B cell (primary cell): ENCODE results near the gene TMEM158. TPM values are rescaled to one million over a fixed set of nuclear protein-coding genes. Genes with fewer than 3 reads are reported as not detected.

Source experiments
- ATAC-seq: fragments of 200-7000 bp; cut with Tn5 transposase; one replicate; pipeline ENCODE4 v1.10.0; 2021; ENCODE audit warnings: low read depth, mild to moderate bottlenecking, moderate number of reproducible peaks, moderate library complexity
- CTCF ChIA-PET: fragments of 350-600 bp; sonication (Branson Sonifier 250); formaldehyde crosslinking; loops from one replicate; lab custom pipeline; 2021; ENCODE audit warnings: antibody characterized with exemption, inconsistent platforms; lab: Charles Lee
- POLR2A ChIA-PET: fragments of 350-600 bp; sonication (Branson Sonifier 250); formaldehyde crosslinking; loops from one replicate; lab custom pipeline; 2021; ENCODE audit warnings: antibody characterized with exemption; lab: Charles Lee
- DNase-seq: peaks from one replicate; pipeline ENCODE4 v3.0.0; 2013
- H2AFZ ChIP-seq: 2 replicates; pipeline ENCODE4 v1.6.1; 2012; ENCODE audit warnings: mild to moderate bottlenecking, low read depth, low read length; ENCODE audit not compliant: insufficient read depth, poor library complexity, severe bottlenecking
- H3K27ac ChIP-seq, 2 donors: 1 replicate in 1 of 2; 2 replicates in 1 of 2; pipeline ENCODE4 v1.5.1; 2012 to 2013; ENCODE audit warnings: low read length in 2 of 2, mild to moderate bottlenecking in 2 of 2, moderate library complexity in 1 of 2
- H3K27me3 ChIP-seq, 4 experiments: fragments of 200-600 bp in 1 of 4; sonication (generic) in 1 of 4; replicated peaks in 1 of 4; 1 replicate in 2 of 4; 2 replicates in 2 of 4; pipeline versions ENCODE4 v1.6.1 to v1.7.0; 2013 to 2016; ENCODE audit warnings: low read length in 3 of 4, mild to moderate bottlenecking in 2 of 4, mixed read lengths in 1 of 4, moderate library complexity in 1 of 4; ENCODE audit not compliant: insufficient read depth in 4 of 4, control insufficient read depth in 3 of 4; ENCODE audit errors: control extremely low read depth in 1 of 4
- H3K36me3 ChIP-seq, 2 experiments: replicated peaks in 1 of 2; 1 replicate in 1 of 2; 2 replicates in 1 of 2; pipeline versions ENCODE4 v1.6.1 to v1.7.1; 2013; ENCODE audit warnings: low read length in 1 of 2; ENCODE audit not compliant: insufficient read depth in 2 of 2, control insufficient read depth in 1 of 2; ENCODE audit errors: control extremely low read depth in 1 of 2, extremely low read depth in 1 of 2
- H3K4me1 ChIP-seq, 2 donors: fragments of 200-600 bp in 1 of 2; sonication (generic) in 1 of 2; 1 replicate in 1 of 2; 2 replicates in 1 of 2; pipeline versions ENCODE4 v1.5.1 to v1.6.1; 2013 to 2017; ENCODE audit warnings: low read length in 2 of 2; ENCODE audit not compliant: control insufficient read depth in 2 of 2, insufficient read depth in 2 of 2
- H3K4me2 ChIP-seq: replicated peaks from 2 replicates; pipeline ENCODE3; 2012; ENCODE audit warnings: mild to moderate bottlenecking, low read depth, low read length; ENCODE audit not compliant: poor library complexity, severe bottlenecking
- H3K4me3 ChIP-seq, 5 experiments: fragments of 200-600 bp in 1 of 5; sonication (generic) in 1 of 5; 1 replicate in 3 of 5; 2 replicates in 2 of 5; pipeline versions ENCODE4 v1.5.1 to v1.7.0; 2011 to 2016; ENCODE audit warnings: low read length in 4 of 5, mild to moderate bottlenecking in 4 of 5, low read depth in 2 of 5, control low read depth in 1 of 5, moderate library complexity in 1 of 5; ENCODE audit not compliant: insufficient read depth in 1 of 5; ENCODE audit errors: control extremely low read depth in 1 of 5, extremely low read depth in 1 of 5
- H3K79me2 ChIP-seq: fragments of 200-600 bp; sonication (generic); one replicate; pipeline ENCODE4 v1.6.0; 2016; ENCODE audit warnings: low read length; ENCODE audit not compliant: control insufficient read depth, insufficient read depth
- H3K9ac ChIP-seq: fragments of 200-600 bp; sonication (generic); 2 replicates; pipeline ENCODE4 v1.6.1; 2017; ENCODE audit warnings: mild to moderate bottlenecking, low read length, moderate library complexity
- H3K9me3 ChIP-seq, 3 donors: one replicate each; pipeline versions ENCODE4 v1.6.1 to v1.7.1; 2013; ENCODE audit warnings: low read length in 2 of 3; ENCODE audit not compliant: control insufficient read depth in 2 of 3, insufficient read depth in 1 of 3; ENCODE audit errors: control extremely low read depth in 1 of 3
- H4K20me1 ChIP-seq: 2 replicates; pipeline ENCODE4 v1.6.0; 2012; ENCODE audit warnings: mild to moderate bottlenecking, low read length; ENCODE audit not compliant: insufficient read depth, control insufficient read depth, poor library complexity, severe bottlenecking
- H3K27ac Mint-ChIP-seq: one replicate; pipeline ENCODE4 v1.8.0; 2021; ENCODE audit warnings: mixed read lengths
- H3K27me3 Mint-ChIP-seq: one replicate; pipeline ENCODE4 v1.8.0; 2021; ENCODE audit warnings: mixed read lengths
- H3K4me1 Mint-ChIP-seq: one replicate; pipeline ENCODE4 v1.8.0; 2021; ENCODE audit warnings: mixed read lengths
- H3K4me3 Mint-ChIP-seq: one replicate; pipeline ENCODE4 v1.8.0; 2021; ENCODE audit warnings: mixed read lengths
- H3K9me3 Mint-ChIP-seq: one replicate; pipeline ENCODE4 v1.8.0; 2022; ENCODE audit warnings: mixed read lengths; ENCODE audit not compliant: insufficient read depth
- EZH2 ChIP-seq: IDR thresholded peaks from 2 replicates; pipeline ENCODE4 v1.6.1; 2012; ENCODE audit warnings: borderline replicate concordance, low read depth, mild to moderate bottlenecking, moderate library complexity, low read length; ENCODE audit not compliant: insufficient read depth, poor library complexity, severe bottlenecking
- WGBS: methylation state at CpG from one replicate; pipeline ENCODE4 v1.1.5; 2013; ENCODE audit warnings: missing lambda C conversion rate; ENCODE audit not compliant: insufficient coverage; 5-methylcytosine and 5-hydroxymethylcytosine counted together
- intact Hi-C: fragments of 100-400 bp; cut with micrococcal nuclease; formaldehyde crosslinking; loops from one replicate; pipeline ENCODE4 v1.10.0; 2022
- polyA plus RNA-seq: library from polyadenylated mRNA; depleted of rRNA; stranded (reverse); fragments of >200 nt; gene quantifications from 2 replicates; pipeline ENCODE4 v1.2.3, GENCODE V29; 2012
- total RNA-seq, 2 donors: library from RNA; stranded (reverse); fragments of 120-200 nt in 1 of 2; gene quantifications; 1 replicate in 1 of 2; 2 replicates in 1 of 2; pipeline versions ENCODE4 v1.2.3 to v1.2.4, GENCODE V29; 2013 to 2022
- TF ChIP-seq, protein P1 (sequence below): fragments of 200-600 bp; IDR thresholded peaks from one replicate; pipeline ENCODE4 v1.8.0; 2022; ENCODE audit warnings: antibody characterized with exemption, mild to moderate bottlenecking

Gene TMEM158
- total and polyA plus RNA-seq, 2 donors (not counting 1 experiment from before 2014, with no cell fraction given): not detected

DNA sequence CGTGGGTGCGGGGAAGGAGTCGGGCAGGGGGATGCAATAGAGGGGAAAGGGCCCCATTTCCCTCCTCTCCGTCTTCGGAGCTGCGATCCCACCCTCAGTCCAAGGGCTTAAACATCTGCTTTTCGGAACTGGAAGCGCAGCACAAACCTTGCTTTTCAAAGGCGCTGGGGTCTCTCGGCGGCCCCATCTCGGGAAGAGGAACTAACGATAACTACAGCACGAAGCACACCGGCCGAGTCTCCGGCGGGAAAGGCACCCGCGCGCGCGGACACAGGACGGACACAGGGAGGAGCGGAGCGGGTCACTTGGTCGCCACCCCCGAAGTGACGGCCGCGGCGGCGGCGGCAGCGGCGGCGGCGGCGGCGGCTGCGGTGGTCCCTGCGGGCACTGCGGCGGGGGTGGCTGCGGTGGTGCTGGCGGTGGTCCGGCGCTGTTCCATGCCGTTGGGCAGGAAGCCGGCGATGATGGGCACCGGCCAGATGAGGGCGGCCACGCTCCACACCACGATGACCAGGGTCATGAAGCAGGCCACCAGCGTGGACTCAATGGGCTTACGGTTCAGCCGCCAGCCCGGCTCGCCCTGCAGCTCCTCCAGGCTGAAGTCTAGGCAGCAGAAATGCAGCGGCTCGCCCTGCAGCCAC is 1.1 kb downstream of the TMEM158 start:
- H2AFZ ChIP-seq: peak overlapping the region; percentile 58
- no peaks in the 10 kb centered on the region for H3K9me3 ChIP-seq
- H3K4me1 ChIP-seq: peaks cover 8 to 12% of the 10 kb centered on the region in 2 donors
- WGBS: 1% methylated on average over 59 of the region's 62 CpGs
- H3K36me3 ChIP-seq: no peaks in the 10 kb centered on the region
- ChIA-PET CTCF (interaction anchor here (0.6 kb wide), 1 partner anchor 431 kb away, joined by 3 read pairs; no protein-coding TSS in a partner anchor), POLR2A (no interaction called here)
- no peak for ATAC-seq
- Mint-ChIP-seq H3K4me1 (peaks cover 11% of the 10 kb centered on the region), H3K27ac (no peak overlapping the region), H3K4me3 (peak overlapping the region; percentile 86), H3K9me3 (no peaks in the 10 kb centered on the region), H3K27me3 (peaks cover 77% of the 10 kb centered on the region)
- peak overlapping the region in 3 of 5 experiments; percentile 30 to 41 (median 39) for H3K4me3 ChIP-seq
- peak overlapping the region; percentile 40 for H3K9ac ChIP-seq
- H3K27me3 ChIP-seq: peaks cover 0 to 73% (median 41%) of the 10 kb centered on the region in 4 experiments
- intact Hi-C loops: no loop called here
- no peaks in the 10 kb centered on the region for H3K79me2 ChIP-seq
- peak; percentile 51 for DNase-seq
- H3K27ac ChIP-seq: no peak overlapping the region
- TF ChIP-seq EZH2: no peak
- TF ChIP-seq, protein P1, sequence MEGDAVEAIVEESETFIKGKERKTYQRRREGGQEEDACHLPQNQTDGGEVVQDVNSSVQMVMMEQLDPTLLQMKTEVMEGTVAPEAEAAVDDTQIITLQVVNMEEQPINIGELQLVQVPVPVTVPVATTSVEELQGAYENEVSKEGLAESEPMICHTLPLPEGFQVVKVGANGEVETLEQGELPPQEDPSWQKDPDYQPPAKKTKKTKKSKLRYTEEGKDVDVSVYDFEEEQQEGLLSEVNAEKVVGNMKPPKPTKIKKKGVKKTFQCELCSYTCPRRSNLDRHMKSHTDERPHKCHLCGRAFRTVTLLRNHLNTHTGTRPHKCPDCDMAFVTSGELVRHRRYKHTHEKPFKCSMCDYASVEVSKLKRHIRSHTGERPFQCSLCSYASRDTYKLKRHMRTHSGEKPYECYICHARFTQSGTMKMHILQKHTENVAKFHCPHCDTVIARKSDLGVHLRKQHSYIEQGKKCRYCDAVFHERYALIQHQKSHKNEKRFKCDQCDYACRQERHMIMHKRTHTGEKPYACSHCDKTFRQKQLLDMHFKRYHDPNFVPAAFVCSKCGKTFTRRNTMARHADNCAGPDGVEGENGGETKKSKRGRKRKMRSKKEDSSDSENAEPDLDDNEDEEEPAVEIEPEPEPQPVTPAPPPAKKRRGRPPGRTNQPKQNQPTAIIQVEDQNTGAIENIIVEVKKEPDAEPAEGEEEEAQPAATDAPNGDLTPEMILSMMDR: no peak
- no peaks in the 10 kb centered on the region for H4K20me1 ChIP-seq
- peak overlapping the region; percentile 82 for H3K4me2 ChIP-seq
